IMR-90 (cell line): ENCODE measurements around the gene SH3D21. TPM values are rescaled to one million over a fixed set of nuclear protein-coding genes. Genes with fewer than 3 reads are reported as not detected.

ENCODE experiments used
- ATAC-seq: fragments of 200-7000 bp; cut with Tn5 transposase; 2 replicates; pipeline ENCODE4 v1.9.1; 2020; ENCODE audit warnings: low read depth, mild to moderate bottlenecking, moderate library complexity
- BruUV-seq: library from RNA; stranded (reverse); fragments of 400-500 nt; replicated peaks from 2 replicates; lab custom pipeline; 2021; lab: Mats Ljungman, UMichigan
- CTCF ChIA-PET: fragments of 300-600 bp; formaldehyde crosslinking; extraction: SDS; loops from one replicate; lab custom pipeline; 2021; ENCODE audit warnings: antibody characterized with exemption; lab: Yijun Ruan, JAX
- POLR2A ChIA-PET: fragments of 300-600 bp; sonication (Branson Sonifier 250); formaldehyde crosslinking; loops from one replicate; lab custom pipeline; 2022; ENCODE audit warnings: antibody characterized with exemption; ENCODE audit not compliant: unreplicated experiment; lab: Charles Lee
- DNase-seq: peaks from one replicate; pipeline ENCODE4 v3.0.0; 2013
- H2AFZ ChIP-seq: replicated peaks from 2 replicates; pipeline ENCODE3; 2013; ENCODE audit warnings: low read length, mild to moderate bottlenecking; ENCODE audit not compliant: poor library complexity
- H2AK5ac ChIP-seq: 2 replicates; pipeline ENCODE4 v1.6.1; 2013; ENCODE audit warnings: low read depth, low read length, inconsistent platforms
- H2AK9ac ChIP-seq: replicated peaks from 2 replicates; pipeline ENCODE3; 2013; ENCODE audit warnings: mild to moderate bottlenecking, low read depth, low read length, moderate library complexity; ENCODE audit not compliant: poor library complexity
- H2BK120ac ChIP-seq: 2 replicates; pipeline ENCODE4 v1.6.1; 2013; ENCODE audit warnings: low read depth, low read length, inconsistent platforms
- H2BK15ac ChIP-seq: 3 replicates; pipeline ENCODE4 v1.6.1; 2013; ENCODE audit warnings: low read depth, low read length, inconsistent platforms
- H2BK20ac ChIP-seq: 2 replicates; pipeline ENCODE4 v1.6.1; 2013; ENCODE audit warnings: low read depth, mild to moderate bottlenecking, inconsistent platforms, low read length, moderate library complexity
- H2BK5ac ChIP-seq: 2 replicates; pipeline ENCODE4 v1.6.1; 2013; ENCODE audit warnings: mild to moderate bottlenecking, low read depth, low read length, inconsistent platforms; ENCODE audit not compliant: poor library complexity, severe bottlenecking
- H3K14ac ChIP-seq: replicated peaks from 2 replicates; pipeline ENCODE4 v1.6.1; 2013; ENCODE audit warnings: low read depth, low read length, inconsistent platforms
- H3K18ac ChIP-seq: 2 replicates; pipeline ENCODE4 v1.6.1; 2013; ENCODE audit warnings: low read depth, low read length, control low read depth
- H3K23ac ChIP-seq: 2 replicates; pipeline ENCODE4 v1.6.1; 2013; ENCODE audit warnings: low read depth, low read length, inconsistent platforms
- H3K27ac ChIP-seq: 2 replicates; pipeline ENCODE4 v1.5.1; 2013; ENCODE audit warnings: mild to moderate bottlenecking, control low read depth, low read length; ENCODE audit not compliant: insufficient read depth
- H3K27me3 ChIP-seq: 2 replicates; pipeline ENCODE4 v1.6.1; 2013; ENCODE audit warnings: low read length; ENCODE audit not compliant: control insufficient read depth, insufficient read depth
- H3K36me3 ChIP-seq: 2 replicates; pipeline ENCODE4 v1.6.1; 2013; ENCODE audit warnings: low read length, mixed read lengths; ENCODE audit not compliant: control insufficient read depth, insufficient read depth
- H3K4ac ChIP-seq: 2 replicates; pipeline ENCODE4 v1.6.1; 2013; ENCODE audit warnings: low read depth, low read length, inconsistent platforms
- H3K4me1 ChIP-seq: 2 replicates; pipeline ENCODE4 v1.6.1; 2013; ENCODE audit warnings: low read length, mixed read lengths; ENCODE audit not compliant: control insufficient read depth, insufficient read depth
- H3K4me2 ChIP-seq: 2 replicates; pipeline ENCODE4 v1.6.1; 2013; ENCODE audit warnings: low read depth, mild to moderate bottlenecking, control low read depth, low read length, moderate library complexity
- H3K4me3 ChIP-seq: 2 replicates; pipeline ENCODE4 v1.5.1; 2013; ENCODE audit warnings: low read depth, mild to moderate bottlenecking, control low read depth, low read length, moderate library complexity; ENCODE audit not compliant: insufficient read depth
- H3K56ac ChIP-seq: 2 replicates; pipeline ENCODE4 v1.6.1; 2013; ENCODE audit warnings: low read length, inconsistent platforms; ENCODE audit not compliant: insufficient read depth; ENCODE audit errors: extremely low read depth
- H3K79me1 ChIP-seq, 2 experiments: 2 replicates each; pipeline ENCODE4 v1.6.1; 2013; ENCODE audit warnings: low read length in 2 of 2, inconsistent platforms in 1 of 2, low read depth in 1 of 2
- H3K9ac ChIP-seq: 2 replicates; pipeline ENCODE4 v1.6.1; 2013; ENCODE audit warnings: low read depth, low read length, control low read depth
- H3K9me1 ChIP-seq: 2 replicates; pipeline ENCODE4 v1.6.1; 2013; ENCODE audit warnings: low read length, inconsistent platforms; ENCODE audit not compliant: insufficient read depth
- H3K9me3 ChIP-seq: 2 replicates; pipeline ENCODE4 v1.6.1; 2013; ENCODE audit warnings: low read length; ENCODE audit not compliant: control insufficient read depth, insufficient read depth
- H4K20me1 ChIP-seq: 2 replicates; pipeline ENCODE4 v1.6.1; 2013; ENCODE audit warnings: low read length, inconsistent platforms; ENCODE audit not compliant: insufficient read depth
- H4K5ac ChIP-seq: 2 replicates; pipeline ENCODE4 v1.6.1; 2013; ENCODE audit warnings: mild to moderate bottlenecking, low read depth, low read length, control low read depth
- H4K8ac ChIP-seq, 2 experiments: 2 replicates each; pipeline ENCODE4 v1.6.1; 2013; ENCODE audit warnings: low read depth in 2 of 2, low read length in 2 of 2, control low read depth in 1 of 2, inconsistent platforms in 1 of 2
- H4K91ac ChIP-seq: 2 replicates; pipeline ENCODE4 v1.6.1; 2013; ENCODE audit warnings: low read depth, low read length, inconsistent platforms; ENCODE audit not compliant: insufficient read depth
- BHLHE40 ChIP-seq: fragments of 150-350 bp; IDR thresholded peaks from 2 replicates; pipeline ENCODE4 v1.6.1; 2016; ENCODE audit warnings: mild to moderate bottlenecking, low read depth, low read length
- CEBPB ChIP-seq: IDR thresholded peaks from 2 replicates; pipeline ENCODE4 v1.6.1; 2012; ENCODE audit warnings: low read depth, low read length, improper control_type of control experiment
- MAZ ChIP-seq: IDR thresholded peaks from 2 replicates; pipeline ENCODE4 v1.6.1; 2012; ENCODE audit warnings: low read depth, mild to moderate bottlenecking, low read length, improper control_type of control experiment, moderate library complexity, borderline replicate concordance
- MXI1 ChIP-seq: IDR thresholded peaks from 2 replicates; pipeline ENCODE4 v1.6.1; 2012; ENCODE audit warnings: low read depth, mild to moderate bottlenecking, low read length, moderate library complexity, borderline replicate concordance
- NFE2L2 ChIP-seq: fragments of 150-350 bp; IDR thresholded peaks from 2 replicates; pipeline ENCODE4 v1.6.1; 2016; ENCODE audit warnings: low read depth, mild to moderate bottlenecking, low read length
- RAD21 ChIP-seq: IDR thresholded peaks from 2 replicates; pipeline ENCODE4 v1.6.1; 2012; ENCODE audit warnings: low read length, improper control_type of control experiment
- RCOR1 ChIP-seq: IDR thresholded peaks from 2 replicates; pipeline ENCODE4 v1.6.1; 2012; ENCODE audit warnings: mild to moderate bottlenecking, low read length, improper control_type of control experiment; ENCODE audit not compliant: insufficient replicate concordance
- WGBS, 2 experiments: methylation state at CpG; one replicate each; pipeline versions ENCODE4 v1.1.5 to v1.1.7; 2013; ENCODE audit warnings: missing lambda C conversion rate in 2 of 2; ENCODE audit not compliant: insufficient read length in 1 of 2; ENCODE audit errors: extremely low coverage in 2 of 2; 5-methylcytosine and 5-hydroxymethylcytosine counted together
- dilution Hi-C: fragments of 300-500 bp; cut with HindIII; formaldehyde crosslinking; loops from one replicate; pipeline ENCODE4 v1.14.3; 2018; ENCODE audit warnings: low sequenced_read_pairs; ENCODE audit not compliant: unreplicated experiment
- in situ Hi-C: fragments of 300-500 bp; cut with MboI; formaldehyde crosslinking; loops from 3 replicates; pipeline ENCODE4 v1.14.3; 2019; ENCODE audit warnings: low sequenced_read_pairs, inconsistent platforms, mixed read lengths
- intact Hi-C: fragments of 100-400 bp; cut with micrococcal nuclease; formaldehyde crosslinking; loops from 2 replicates; pipeline ENCODE4 v1.10.0; 2022
- polyA plus RNA-seq, 3 experiments: library from polyadenylated mRNA; depleted of rRNA; stranded (reverse); fragments of >200 nt; gene quantifications; 2 replicates each; pipeline ENCODE4 v1.2.3, GENCODE V29; 2012; ENCODE audit warnings: low replicate concordance in 1 of 3
- total RNA-seq: library from RNA; depleted of rRNA; stranded (reverse); fragments of >200 nt; gene quantifications from 2 replicates; pipeline ENCODE4 v1.2.3, GENCODE V29; 2012
- TF ChIP-seq, protein P1 (sequence below): fragments of 150-350 bp; IDR thresholded peaks from 2 replicates; pipeline ENCODE4 v1.6.1; 2016; ENCODE audit warnings: low read depth, mild to moderate bottlenecking, low read length, moderate library complexity, borderline replicate concordance
- TF ChIP-seq, protein P2 (sequence below): fragments of 150-350 bp; IDR thresholded peaks from 2 replicates; pipeline ENCODE4 v1.6.1; 2017; ENCODE audit warnings: mild to moderate bottlenecking, antibody characterized with exemption, low read length, low read depth

Gene SH3D21
- total and polyA plus RNA-seq, 2 of the 4 experiments (the other 2 are of a cell fraction) = 1.8 to 11.9 TPM

DNA sequence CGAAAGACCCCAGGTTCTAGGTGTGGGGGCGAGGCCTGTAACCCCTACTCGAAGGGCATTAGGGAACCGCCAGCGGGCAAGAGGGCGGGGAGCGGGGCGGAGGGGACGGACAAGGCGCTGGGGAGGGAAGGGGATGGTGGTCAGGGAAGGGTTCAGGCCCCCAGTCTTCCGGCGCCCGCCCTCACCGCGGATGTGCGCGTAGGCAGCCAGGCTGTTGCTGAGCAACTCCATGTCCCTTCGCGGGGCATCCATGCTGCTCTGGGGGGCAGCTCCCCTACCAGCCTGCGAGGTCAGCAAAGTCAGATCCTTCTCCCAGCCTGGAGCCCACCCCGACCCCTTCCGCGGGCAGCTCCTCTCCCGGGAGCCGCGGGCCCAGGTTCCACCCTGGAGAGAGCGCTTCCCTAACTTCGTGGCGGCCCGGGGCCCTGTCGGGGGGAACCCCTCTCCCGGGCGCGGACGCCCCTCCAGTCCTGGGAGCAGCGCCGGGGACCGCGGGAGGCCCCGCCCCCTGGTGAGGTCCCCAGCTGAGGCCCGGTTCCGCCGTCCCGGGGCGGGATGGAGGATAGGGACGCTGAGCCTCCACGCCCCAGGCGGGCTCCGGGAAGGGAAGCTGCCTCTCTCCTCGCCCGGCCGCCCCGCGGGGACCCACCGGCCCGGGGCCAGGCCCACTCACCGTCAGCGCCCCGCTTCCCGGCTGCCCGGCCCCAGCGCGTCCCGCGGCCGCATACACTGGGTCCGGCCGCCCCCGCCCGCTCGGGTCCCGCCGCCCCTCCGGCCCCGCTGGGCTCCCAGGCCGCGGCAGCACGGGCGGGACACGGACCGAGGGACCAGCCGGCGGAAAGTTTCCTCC, 16.8 kb downstream of the SH3D21 start:
- Histone ChIP-seq H4K20me1 (peaks cover 7% of the 10 kb centered on the region), H3K4me3 (peak overlapping the region; percentile 78), H3K27me3 (no peaks in the 10 kb centered on the region), H3K36me3 (peaks cover 9% of the 10 kb centered on the region), H2BK20ac (no peak overlapping the region), H2BK5ac (peak overlapping the region; percentile 91), H2BK120ac (peak overlapping the region; percentile 33; the same call in 1 of the 2 replicates), H3K9me1 (peaks cover 23% of the 10 kb centered on the region), H3K27ac (peak overlapping the region; percentile 87), H3K14ac (peak overlapping the region; percentile 89), H2BK15ac (no peak overlapping the region), H4K8ac (peak overlapping the region in 1 of 2 experiments; percentile 50; a peak in 2 of 4 replicates), H3K9me3 (no peaks in the 10 kb centered on the region), H4K5ac (peak overlapping the region; percentile 17), H2AK9ac (peak overlapping the region; percentile 99), H4K91ac (peak overlapping the region; percentile 61), H3K4me1 (peaks cover 30% of the 10 kb centered on the region), H3K79me1 (peaks cover 0 to 64% of the 10 kb centered on the region in 2 experiments), H3K4ac (peak overlapping the region; percentile 86), H3K56ac (peak overlapping the region; percentile 54), H3K18ac (peak overlapping the region; percentile 15; the same call in 1 of the 2 replicates), H3K23ac (peak overlapping the region; percentile 83; the same call in 1 of the 2 replicates), H2AK5ac (peak overlapping the region; percentile 76), H3K4me2 (peak overlapping the region; percentile 80), H2AFZ (peak overlapping the region; percentile 82), H3K9ac (peak overlapping the region; percentile 71)
- ChIA-PET CTCF (interaction anchor here (1.1 to 1.2 kb wide), 3 partner anchors 28 to 64 kb away, joined by 3 to 4 read pairs (median 3); no protein-coding TSS in a partner anchor), POLR2A (interaction anchor here (0.6 to 2.3 kb wide), 2 partner anchors 46 to 63 kb away, joined by 3 to 6 read pairs; no protein-coding TSS in a partner anchor)
- intact Hi-C loops = loop anchor here (2.0 to 5.0 kb wide), 3 partner anchors 28 to 64 kb away; partner anchors contain the start of gene STK40
- TF ChIP-seq MAZ = peak; percentile 26; the same call in 1 of the 2 replicates
- TF ChIP-seq, protein P1, sequence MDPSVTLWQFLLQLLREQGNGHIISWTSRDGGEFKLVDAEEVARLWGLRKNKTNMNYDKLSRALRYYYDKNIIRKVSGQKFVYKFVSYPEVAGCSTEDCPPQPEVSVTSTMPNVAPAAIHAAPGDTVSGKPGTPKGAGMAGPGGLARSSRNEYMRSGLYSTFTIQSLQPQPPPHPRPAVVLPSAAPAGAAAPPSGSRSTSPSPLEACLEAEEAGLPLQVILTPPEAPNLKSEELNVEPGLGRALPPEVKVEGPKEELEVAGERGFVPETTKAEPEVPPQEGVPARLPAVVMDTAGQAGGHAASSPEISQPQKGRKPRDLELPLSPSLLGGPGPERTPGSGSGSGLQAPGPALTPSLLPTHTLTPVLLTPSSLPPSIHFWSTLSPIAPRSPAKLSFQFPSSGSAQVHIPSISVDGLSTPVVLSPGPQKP = no peak
- no peak for TF ChIP-seq RAD21
- no peak for TF ChIP-seq CEBPB
- no peak for TF ChIP-seq NFE2L2
- TF ChIP-seq, protein P2, sequence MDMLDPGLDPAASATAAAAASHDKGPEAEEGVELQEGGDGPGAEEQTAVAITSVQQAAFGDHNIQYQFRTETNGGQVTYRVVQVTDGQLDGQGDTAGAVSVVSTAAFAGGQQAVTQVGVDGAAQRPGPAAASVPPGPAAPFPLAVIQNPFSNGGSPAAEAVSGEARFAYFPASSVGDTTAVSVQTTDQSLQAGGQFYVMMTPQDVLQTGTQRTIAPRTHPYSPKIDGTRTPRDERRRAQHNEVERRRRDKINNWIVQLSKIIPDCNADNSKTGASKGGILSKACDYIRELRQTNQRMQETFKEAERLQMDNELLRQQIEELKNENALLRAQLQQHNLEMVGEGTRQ = no peak
- no peak for TF ChIP-seq BHLHE40
- no peak for TF ChIP-seq RCOR1
- 0 out of 2 replicates have a peak, but pooled peaks have one; percentile 6 for TF ChIP-seq MXI1
- dilution Hi-C loops = no loop called here
- in situ Hi-C loops = no loop called here
- DNase-seq = peak; percentile 59
- BruUV-seq = no TSS peak
- ATAC-seq = peak; percentile 44
- 0% methylated on average over 5 of the region's 83 CpGs; no CpG with 5 or more reads in 1 of the 2 experiments for WGBS, 2 experiments
